Measurements from ENCODE around the gene TOM1.

- TF ChIP-seq POLR2AphosphoS5 (IDR thresholded peaks at IDR 0.05; ENCODE audit: low read depth, low read length) (no peak), POLR2A (IDR thresholded peaks at IDR 0.05; ENCODE audit: low read depth, low read length) (no peak), TAF1 (IDR thresholded peaks at IDR 0.05; ENCODE audit: low read depth, low read length) (no peak), PAX5 (IDR thresholded peaks at IDR 0.05; ENCODE audit: insufficient read depth, low read length, severe bottlenecking) (no peak), SPI1 (IDR thresholded peaks at IDR 0.05; ENCODE audit: low read depth, low read length) (no peak)
These were observed 28.8 kb downstream of the TOM1 start for GRCh38 chr22:35328472-35328885.
